Central memory CD8-positive, alpha-beta T cell (primary cell): Measurements from ENCODE around the gene SIT1.

Source experiments
- ATAC-seq: fragments of 150-1000 bp; cut with Tn5 transposase; replicated peaks from 2 replicates; pipeline ENCODE4 v1.10.0; 2022; ENCODE audit warnings: mild to moderate bottlenecking, moderate FRiP score, moderate number of reproducible peaks; ENCODE audit not compliant: poor library complexity, severe bottlenecking; ENCODE audit errors: extremely low read depth
- DNase-seq, 2 donors: peaks; one replicate each; pipeline ENCODE4 v3.0.0; 2021; ENCODE audit warnings: low spot score in 2 of 2
- H3K27ac Mint-ChIP-seq: one replicate; pipeline ENCODE4 v1.8.0; 2022; ENCODE audit warnings: low read depth, mild to moderate bottlenecking, moderate library complexity, mixed read lengths
- H3K27me3 Mint-ChIP-seq: one replicate; pipeline ENCODE4 v1.8.0; 2022; ENCODE audit warnings: mixed read lengths
- H3K36me3 Mint-ChIP-seq: one replicate; pipeline ENCODE4 v1.8.0; 2022; ENCODE audit warnings: mild to moderate bottlenecking, moderate library complexity, mixed read lengths; ENCODE audit not compliant: insufficient read depth
- H3K4me1 Mint-ChIP-seq: one replicate; pipeline ENCODE4 v1.8.0; 2022; ENCODE audit warnings: mixed read lengths
- H3K4me3 Mint-ChIP-seq: one replicate; pipeline ENCODE4 v1.8.0; 2022; ENCODE audit warnings: mild to moderate bottlenecking, moderate library complexity, mixed read lengths
- H3K9me3 Mint-ChIP-seq: one replicate; pipeline ENCODE4 v1.8.0; 2022; ENCODE audit warnings: mixed read lengths

SIT1 gene

GRCh38 chr9:35650341-35651158, at the start of gene SIT1:
Gene SIT1, minus strand, starts transcription at chr9:35650931. Its CDS starts 78 bp downstream, at chr9:35650853.
- DNase-seq (no peak), ATAC-seq (no peak)
- Mint-ChIP-seq H3K36me3 (peaks cover 21% of the 10 kb centered on the region), H3K4me1 (peaks cover 43% of the 10 kb centered on the region), H3K27me3 (no peaks in the 10 kb centered on the region), H3K4me3 (peak within 1 kb of the TSS; percentile 90), H3K9me3 (no peaks in the 10 kb centered on the region), H3K27ac (peak within 1 kb of the TSS; percentile 80)

GRCh38 chr9:35700031-35700430, 49.3 kb upstream of the SIT1 start:
- DNase-seq (no peak), ATAC-seq (no peak)
- Mint-ChIP-seq H3K4me3 (no peak overlapping the region), H3K4me1 (peaks cover 17% of the 10 kb centered on the region), H3K27me3 (no peaks in the 10 kb centered on the region), H3K36me3 (peaks cover 30% of the 10 kb centered on the region), H3K27ac (no peak overlapping the region), H3K9me3 (no peaks in the 10 kb centered on the region)

GRCh38 chr9:35698231-35698630, 47.5 kb upstream of the SIT1 start:
- peaks cover 19% of the 10 kb centered on the region for H3K36me3 Mint-ChIP-seq
- ATAC-seq (no peak), DNase-seq (no peak)
- H3K4me1 Mint-ChIP-seq = peaks cover 17% of the 10 kb centered on the region
- no peaks in the 10 kb centered on the region for H3K27me3 Mint-ChIP-seq
- no peak overlapping the region for H3K4me3 Mint-ChIP-seq
- H3K27ac Mint-ChIP-seq = no peak overlapping the region
- H3K9me3 Mint-ChIP-seq = no peaks in the 10 kb centered on the region

GRCh38 chr9:35697486-35697885, 46.8 kb upstream of the SIT1 start:
- Mint-ChIP-seq H3K4me1 (peaks cover 17% of the 10 kb centered on the region), H3K4me3 (no peak overlapping the region), H3K27me3 (no peaks in the 10 kb centered on the region), H3K36me3 (peaks cover 11% of the 10 kb centered on the region), H3K9me3 (no peaks in the 10 kb centered on the region), H3K27ac (no peak overlapping the region)
- DNase-seq (no peak), ATAC-seq (no peak)

- H3K27me3 Mint-ChIP-seq = no peaks in the 10 kb centered on the region
- no peaks in the 10 kb centered on the region for H3K9me3 Mint-ChIP-seq
- H3K4me1 Mint-ChIP-seq = peaks cover 22% of the 10 kb centered on the region
- no peak overlapping the region for H3K4me3 Mint-ChIP-seq
- H3K27ac Mint-ChIP-seq = no peak overlapping the region
- DNase-seq (peak; percentile 27 to 40), ATAC-seq (peak; percentile 72)
- peaks cover 9% of the 10 kb centered on the region for H3K36me3 Mint-ChIP-seq
These were observed 45.9 kb upstream of the SIT1 start for GRCh38 chr9:35696520-35697215.

GRCh38 chr9:35695943-35696401, 45.2 kb upstream of the SIT1 start:
- no peaks in the 10 kb centered on the region for H3K9me3 Mint-ChIP-seq
- no peak overlapping the region for H3K4me3 Mint-ChIP-seq
- H3K27ac Mint-ChIP-seq = no peak overlapping the region
- ATAC-seq (no peak), DNase-seq (no peak)
- no peaks in the 10 kb centered on the region for H3K27me3 Mint-ChIP-seq
- peaks cover 11% of the 10 kb centered on the region for H3K36me3 Mint-ChIP-seq
- H3K4me1 Mint-ChIP-seq = peaks cover 29% of the 10 kb centered on the region

- H3K27me3 Mint-ChIP-seq = no peaks in the 10 kb centered on the region
These were observed 41.1 kb upstream of the SIT1 start for GRCh38 chr9:35691757-35692301.

GRCh38 chr9:35691334-35691650, 40.6 kb upstream of the SIT1 start:
- DNase-seq (no peak), ATAC-seq (no peak)
- Mint-ChIP-seq H3K9me3 (no peaks in the 10 kb centered on the region), H3K36me3 (peaks cover 4% of the 10 kb centered on the region), H3K27ac (peak overlapping the region; percentile 80), H3K27me3 (no peaks in the 10 kb centered on the region), H3K4me3 (peak overlapping the region; percentile 85), H3K4me1 (peaks cover 28% of the 10 kb centered on the region)

More at GRCh38 chr9:35691757-35692301, 41.1 kb upstream of the SIT1 start:
- peak overlapping the region; percentile 85 for H3K4me3 Mint-ChIP-seq
- H3K27ac Mint-ChIP-seq = peak overlapping the region; percentile 80
- ATAC-seq (no peak), DNase-seq (no peak)
- H3K4me1 Mint-ChIP-seq = peaks cover 33% of the 10 kb centered on the region
- no peaks in the 10 kb centered on the region for H3K9me3 Mint-ChIP-seq
- peaks cover 5% of the 10 kb centered on the region for H3K36me3 Mint-ChIP-seq

- DNase-seq = no peak
- Mint-ChIP-seq H3K4me1 (peaks cover 27% of the 10 kb centered on the region), H3K9me3 (no peaks in the 10 kb centered on the region), H3K27ac (peak overlapping the region; percentile 80), H3K27me3 (no peaks in the 10 kb centered on the region), H3K4me3 (peak overlapping the region; percentile 85), H3K36me3 (peaks cover 7% of the 10 kb centered on the region)
- peak; percentile 40 for ATAC-seq
These were observed 40.0 kb upstream of the SIT1 start for GRCh38 chr9:35690614-35691333.

GRCh38 chr9:35690294-35690613, 39.5 kb upstream of the SIT1 start:
- ATAC-seq = no peak
- Mint-ChIP-seq H3K36me3 (peaks cover 7% of the 10 kb centered on the region), H3K27ac (peak overlapping the region; percentile 22), H3K4me1 (peaks cover 27% of the 10 kb centered on the region), H3K27me3 (no peaks in the 10 kb centered on the region), H3K9me3 (no peaks in the 10 kb centered on the region), H3K4me3 (peak overlapping the region; percentile 85)
- no peak for DNase-seq

- Mint-ChIP-seq H3K27me3 (no peaks in the 10 kb centered on the region), H3K27ac (peak within 1 kb of the TSS; percentile 80), H3K9me3 (no peaks in the 10 kb centered on the region), H3K4me3 (peak within 1 kb of the TSS; percentile 85), H3K4me1 (peaks cover 27% of the 10 kb centered on the region), H3K36me3 (peaks cover 7% of the 10 kb centered on the region)
- no peak for DNase-seq
- ATAC-seq = no peak
These were observed 39.0 kb upstream of the SIT1 start, which contains the start of gene TPM2 for GRCh38 chr9:35689542-35690293. Gene TPM2, minus strand, starts transcription at chr9:35689925. Its CDS starts 108 bp downstream, at chr9:35689817.
